ENCODE measurements around the gene ADGRD1.

ADGRD1 gene

GRCh38 chr12:131076791-131077747, 123.4 kb downstream of the ADGRD1 start:
- DNase-seq: no peak

- no peak for DNase-seq
Measured at GRCh38 chr12:131077931-131078391, 124.3 kb downstream of the ADGRD1 start.

- DNase-seq: no peak
Measured at GRCh38 chr12:131082290-131083194, 128.8 kb downstream of the ADGRD1 start.

- DNase-seq: no peak
Measured at GRCh38 chr12:131084341-131085011, 130.8 kb downstream of the ADGRD1 start.

- no peak for DNase-seq
Measured at GRCh38 chr12:131085125-131085815, 131.6 kb downstream of the ADGRD1 start.

GRCh38 chr12:131085816-131086591, 132.3 kb downstream of the ADGRD1 start:
- DNase-seq: no peak

- no peak for DNase-seq
Measured at GRCh38 chr12:131087302-131087818, 133.7 kb downstream of the ADGRD1 start.

- DNase-seq: no peak
Measured at GRCh38 chr12:131087991-131088700, 134.4 kb downstream of the ADGRD1 start.

- no peak for DNase-seq
Measured at GRCh38 chr12:131088701-131089530, 135.2 kb downstream of the ADGRD1 start.

- no peak for DNase-seq
Measured at GRCh38 chr12:131089531-131090273, 136.0 kb downstream of the ADGRD1 start.

GRCh38 chr12:131090274-131091210, 136.8 kb downstream of the ADGRD1 start:
- no peak for DNase-seq

- DNase-seq: no peak
Measured at GRCh38 chr12:131091413-131091975, 137.8 kb downstream of the ADGRD1 start.

- DNase-seq: no peak
Measured at GRCh38 chr12:131091976-131092691, 138.4 kb downstream of the ADGRD1 start.

GRCh38 chr12:131092901-131093603, 139.3 kb downstream of the ADGRD1 start:
- no peak for DNase-seq

- no peak for DNase-seq
Measured at GRCh38 chr12:131093604-131093955, 139.9 kb downstream of the ADGRD1 start.
